Astrocyte (in vitro differentiated cells and primary cell): ENCODE results near the gene DCDC2C. TPM values are rescaled to one million over a fixed set of nuclear protein-coding genes. Genes with fewer than 3 reads are reported as not detected.

Experiments used
- DNase-seq: peaks from one replicate; pipeline ENCODE4 v3.0.0-alpha.2; 2010; ENCODE audit warnings: low read depth
- FAIRE-seq: peaks from 2 replicates; lab custom pipeline; 2011; peaks lifted over from hg19 to GRCh38; lab: Jason Lieb, UNC
- H2AFZ ChIP-seq: 2 replicates; pipeline ENCODE4 v1.6.0; 2012; ENCODE audit warnings: low read depth, low read length, inconsistent platforms
- H3K27ac ChIP-seq: 2 replicates; pipeline ENCODE4 v1.5.1; 2011; ENCODE audit warnings: low read depth, low read length, inconsistent platforms
- H3K27me3 ChIP-seq: 2 replicates; pipeline ENCODE4 v1.6.0; 2011; ENCODE audit warnings: low read length, inconsistent platforms; ENCODE audit not compliant: insufficient read depth
- H3K36me3 ChIP-seq: 2 replicates; pipeline ENCODE4 v1.5.1; 2011; ENCODE audit warnings: low read length, inconsistent platforms; ENCODE audit not compliant: insufficient read depth
- H3K4me1 ChIP-seq: 2 replicates; pipeline ENCODE4 v1.5.1; 2011; ENCODE audit warnings: low read length, inconsistent platforms; ENCODE audit not compliant: insufficient read depth
- H3K4me2 ChIP-seq: 2 replicates; pipeline ENCODE4 v1.6.0; 2012; ENCODE audit warnings: low read length, inconsistent platforms
- H3K4me3 ChIP-seq: 2 replicates; pipeline ENCODE4 v1.5.1; 2011; ENCODE audit warnings: low read depth, mild to moderate bottlenecking, low read length, inconsistent platforms; ENCODE audit not compliant: insufficient read depth
- H3K79me2 ChIP-seq: 2 replicates; pipeline ENCODE4 v1.6.0; 2012; ENCODE audit warnings: mild to moderate bottlenecking, low read length, inconsistent platforms; ENCODE audit not compliant: insufficient read depth
- H3K9ac ChIP-seq: 2 replicates; pipeline ENCODE4 v1.6.0; 2012; ENCODE audit warnings: mild to moderate bottlenecking, low read length, inconsistent platforms
- H3K9me3 ChIP-seq: 2 replicates; pipeline ENCODE4 v1.5.1; 2012; ENCODE audit warnings: low read depth, mild to moderate bottlenecking, low read length, inconsistent platforms; ENCODE audit not compliant: insufficient read depth
- H4K20me1 ChIP-seq: 2 replicates; pipeline ENCODE4 v1.6.0; 2012; ENCODE audit warnings: low read length, inconsistent platforms; ENCODE audit not compliant: insufficient read depth
- H3K27ac Mint-ChIP-seq: one replicate; pipeline ENCODE4 v1.8.0; 2021; ENCODE audit warnings: mild to moderate bottlenecking, mixed read lengths; ENCODE audit not compliant: unreplicated experiment
- H3K27me3 Mint-ChIP-seq: one replicate; pipeline ENCODE4 v1.8.0; 2021; ENCODE audit warnings: low read depth, mixed read lengths; ENCODE audit not compliant: unreplicated experiment
- H3K36me3 Mint-ChIP-seq: one replicate; pipeline ENCODE4 v1.8.0; 2021; ENCODE audit warnings: low read depth, mixed read lengths; ENCODE audit not compliant: unreplicated experiment
- H3K4me1 Mint-ChIP-seq: one replicate; pipeline ENCODE4 v1.8.0; 2021; ENCODE audit warnings: low read depth, mixed read lengths; ENCODE audit not compliant: unreplicated experiment
- H3K4me3 Mint-ChIP-seq: one replicate; pipeline ENCODE4 v1.8.0; 2021; ENCODE audit warnings: mild to moderate bottlenecking, moderate library complexity, mixed read lengths; ENCODE audit not compliant: unreplicated experiment
- H3K9me3 Mint-ChIP-seq: one replicate; pipeline ENCODE4 v1.8.0; 2021; ENCODE audit warnings: mild to moderate bottlenecking, mixed read lengths; ENCODE audit not compliant: unreplicated experiment
- CTCF ChIP-seq: IDR thresholded peaks from 2 replicates; pipeline ENCODE4 v1.5.1; 2011; ENCODE audit warnings: low read depth, mild to moderate bottlenecking, inconsistent platforms, low read length, moderate library complexity; ENCODE audit not compliant: insufficient read depth
- EZH2 ChIP-seq: IDR thresholded peaks from 2 replicates; pipeline ENCODE4 v1.6.1; 2012; ENCODE audit warnings: mild to moderate bottlenecking, low read length, inconsistent platforms; ENCODE audit not compliant: insufficient read depth
- total RNA-seq: library from RNA; stranded (reverse); gene quantifications from 2 replicates; pipeline ENCODE4 v1.2.1, GENCODE V29; 2021

DCDC2C gene
- total RNA-seq, 1 donor from 2014 or later, result not detected

- no peak overlapping the region for H3K4me3 ChIP-seq
- no peak overlapping the region for H3K9ac ChIP-seq
- Mint-ChIP-seq H3K4me1 (no peaks in the 10 kb centered on the region), H3K36me3 (no peaks in the 10 kb centered on the region), H3K27ac (no peak overlapping the region), H3K4me3 (no peak overlapping the region), H3K27me3 (peaks cover 17% of the 10 kb centered on the region), H3K9me3 (peaks cover 4% of the 10 kb centered on the region)
- no peaks in the 10 kb centered on the region for H3K36me3 ChIP-seq
- no peaks in the 10 kb centered on the region for H3K4me1 ChIP-seq
- peaks cover 3% of the 10 kb centered on the region for H3K9me3 ChIP-seq
- H3K4me2 ChIP-seq, result no peak overlapping the region
- no peak overlapping the region for H3K27ac ChIP-seq
- TF ChIP-seq CTCF, result no peak
- no peak for TF ChIP-seq EZH2
- DNase-seq (no peak), FAIRE-seq (no peak)
- no peak overlapping the region for H2AFZ ChIP-seq
- no peaks in the 10 kb centered on the region for H3K79me2 ChIP-seq
- no peaks in the 10 kb centered on the region for H4K20me1 ChIP-seq
- H3K27me3 ChIP-seq, result peaks cover 5% of the 10 kb centered on the region
These were observed 65.8 kb downstream of the DCDC2C start for GRCh38 chr2:3768960-3769765.

GRCh38 chr2:3769766-3770165, 66.4 kb downstream of the DCDC2C start:
- Histone ChIP-seq H3K27ac (no peak overlapping the region), H4K20me1 (no peaks in the 10 kb centered on the region), H3K4me2 (no peak overlapping the region), H3K79me2 (no peaks in the 10 kb centered on the region), H3K9me3 (peaks cover 3% of the 10 kb centered on the region), H3K4me1 (no peaks in the 10 kb centered on the region), H3K9ac (no peak overlapping the region), H3K4me3 (no peak overlapping the region), H3K27me3 (peaks cover 5% of the 10 kb centered on the region), H2AFZ (no peak overlapping the region), H3K36me3 (no peaks in the 10 kb centered on the region)
- Mint-ChIP-seq H3K4me3 (no peak overlapping the region), H3K9me3 (peaks cover 4% of the 10 kb centered on the region), H3K27me3 (peaks cover 14% of the 10 kb centered on the region), H3K4me1 (no peaks in the 10 kb centered on the region), H3K27ac (no peak overlapping the region), H3K36me3 (no peaks in the 10 kb centered on the region)
- no peak for TF ChIP-seq CTCF
- TF ChIP-seq EZH2, result no peak
- FAIRE-seq (no peak), DNase-seq (no peak)
